HepG2 (cell line): Measurements from ENCODE around the gene SAP25. TPM values are rescaled to one million over a fixed set of nuclear protein-coding genes. Genes with fewer than 3 reads are reported as not detected.

Source experiments
- AGO1 ChIP-seq: fragments of 200-400 bp; formaldehyde crosslinking; IDR thresholded peaks from 2 replicates; pipeline ENCODE4 v1.6.1; 2017; ENCODE audit warnings: mild to moderate bottlenecking, low read depth, low read length, moderate library complexity; ENCODE audit not compliant: poor library complexity, severe bottlenecking
- BCL6 ChIP-seq: IDR thresholded peaks from 2 replicates; pipeline ENCODE4 v1.6.1; 2016; ENCODE audit warnings: missing genetic modification reagents, missing compliant biosample characterization
- BHLHE40 ChIP-seq: IDR thresholded peaks from 2 replicates; pipeline ENCODE4 v1.6.1; 2011; ENCODE audit warnings: low read length, improper control_type of control experiment
- CHD4 ChIP-seq: fragments of 200-600 bp; sonication (generic); IDR thresholded peaks from 2 replicates; pipeline ENCODE4 v1.7.0; 2017; ENCODE audit warnings: mild to moderate bottlenecking, low read length, borderline replicate concordance
- ETV5 ChIP-seq: IDR thresholded peaks from 2 replicates; pipeline ENCODE4 v1.6.1; 2018; ENCODE audit warnings: missing biosample characterization, missing genetic modification reagents, inconsistent platforms, borderline replicate concordance
- FOXK1 ChIP-seq: sonication (generic); formaldehyde crosslinking; IDR thresholded peaks from 2 replicates; pipeline ENCODE4 v1.4.0; 2020; ENCODE audit warnings: low read depth, missing genetic modification reagents, borderline replicate concordance
- HDAC2 ChIP-seq: sonication (generic); formaldehyde crosslinking; IDR thresholded peaks from 2 replicates; pipeline ENCODE4 v1.4.0; 2020; ENCODE audit warnings: missing genetic modification reagents
- KLF15 ChIP-seq: sonication (generic); formaldehyde crosslinking; IDR thresholded peaks from 2 replicates; pipeline ENCODE4 v1.8.1; 2023; ENCODE audit warnings: borderline replicate concordance, mild to moderate bottlenecking, inconsistent platforms, missing genetic modification reagents, mixed read lengths
- MLXIP ChIP-seq: sonication (generic); formaldehyde crosslinking; IDR thresholded peaks from 2 replicates; pipeline ENCODE4 v1.9.0; 2021; ENCODE audit warnings: missing genetic modification reagents, borderline replicate concordance
- MTF2 ChIP-seq: sonication (generic); formaldehyde crosslinking; IDR thresholded peaks from 2 replicates; pipeline ENCODE4 v1.5.0; 2020; ENCODE audit warnings: missing genetic modification reagents, borderline replicate concordance
- NKX3-1 ChIP-seq: sonication (generic); formaldehyde crosslinking; IDR thresholded peaks from 2 replicates; pipeline ENCODE4 v1.5.0; 2020; ENCODE audit warnings: missing genetic modification reagents
- RAD21 ChIP-seq: fragments of 450-650 bp; formaldehyde crosslinking; IDR thresholded peaks from 2 replicates; pipeline ENCODE4 v1.5.0; 2020; ENCODE audit warnings: mild to moderate bottlenecking
- REPIN1 ChIP-seq: sonication (generic); formaldehyde crosslinking; IDR thresholded peaks from 2 replicates; pipeline ENCODE4 v1.8.0; 2022; ENCODE audit warnings: missing genetic modification reagents, low read depth, mild to moderate bottlenecking, borderline replicate concordance
- SP4 ChIP-seq: sonication (generic); formaldehyde crosslinking; IDR thresholded peaks from 2 replicates; pipeline ENCODE4 v1.8.1; 2023; ENCODE audit warnings: mild to moderate bottlenecking, missing genetic modification reagents
- SP5 ChIP-seq: IDR thresholded peaks from 2 replicates; pipeline ENCODE4 v1.6.1; 2016; ENCODE audit warnings: low read depth, borderline replicate concordance
- STAT5B ChIP-seq: sonication (generic); formaldehyde crosslinking; IDR thresholded peaks from 2 replicates; pipeline ENCODE4 v1.4.0; 2020; ENCODE audit warnings: missing genetic modification reagents
- TP53 ChIP-seq: sonication (generic); formaldehyde crosslinking; conservative IDR thresholded peaks from 2 replicates; pipeline ENCODE4 v1.4.0; 2020; ENCODE audit warnings: missing genetic modification reagents
- ZBTB20 ChIP-seq: sonication (generic); formaldehyde crosslinking; IDR thresholded peaks from 2 replicates; pipeline ENCODE4 v1.8.1; 2023; ENCODE audit warnings: missing genetic modification reagents, low read depth, mild to moderate bottlenecking, borderline replicate concordance
- ZC3H13 ChIP-seq: sonication (generic); formaldehyde crosslinking; IDR thresholded peaks from 2 replicates; pipeline ENCODE4 v1.8.1; 2023; ENCODE audit warnings: mild to moderate bottlenecking, missing genetic modification reagents, moderate library complexity
- ZFP41 ChIP-seq: sonication (generic); formaldehyde crosslinking; IDR thresholded peaks from 2 replicates; pipeline ENCODE4 v1.4.0; 2020; ENCODE audit warnings: mild to moderate bottlenecking, missing genetic modification reagents, borderline replicate concordance
- ZNF44 ChIP-seq: sonication (generic); formaldehyde crosslinking; IDR thresholded peaks from 2 replicates; pipeline ENCODE4 v1.5.1; 2020; ENCODE audit warnings: mild to moderate bottlenecking, missing genetic modification reagents
- ZNF550 ChIP-seq: sonication (generic); formaldehyde crosslinking; IDR thresholded peaks from 2 replicates; pipeline ENCODE4 v1.4.0; 2020; ENCODE audit warnings: mild to moderate bottlenecking, missing genetic modification reagents, borderline replicate concordance
- ZNF605 ChIP-seq: sonication (generic); formaldehyde crosslinking; IDR thresholded peaks from 2 replicates; pipeline ENCODE4 v1.8.0; 2022; ENCODE audit warnings: mild to moderate bottlenecking, missing genetic modification reagents
- ZNF629 ChIP-seq: sonication (generic); formaldehyde crosslinking; conservative IDR thresholded peaks from 2 replicates; pipeline ENCODE4 v1.5.0; 2020; ENCODE audit warnings: missing genetic modification reagents
- ZNF7 ChIP-seq: IDR thresholded peaks from 2 replicates; pipeline ENCODE4 v1.6.1; 2016; ENCODE audit warnings: missing biosample characterization, missing genetic modification reagents
- polyA plus RNA-seq, 8 experiments: library from polyadenylated mRNA; depleted of rRNA in 3 of 8; stranded (reverse) in 7 of 8; unstranded in 1 of 8; fragments of >200 nt; fragmentation: Illumina TruSeq in 4 of 8; extraction: Trizol in 4 of 8; gene quantifications; 2 replicates each; pipeline versions ENCODE4 v1.2.1 to v1.2.3, GENCODE V29; 2011 to 2016; ENCODE audit warnings: low read depth in 4 of 8, missing spikeins in 1 of 8, mixed read lengths in 1 of 8; ENCODE audit not compliant: insufficient read depth in 1 of 8
- total RNA-seq, 5 experiments: library from RNA; depleted of rRNA; stranded (reverse); fragments of >200 nt; fragmentation: Illumina TruSeq; extraction: Trizol; gene quantifications; 2 replicates each; pipeline ENCODE4 v1.2.3, GENCODE V29; 2016; ENCODE audit warnings: low read depth in 1 of 5
- TF ChIP-seq, protein P1 (sequence below): fragments of 450-650 bp; IDR thresholded peaks from 2 replicates; pipeline ENCODE4 v1.6.1; 2016
- TF ChIP-seq, protein P2 (sequence below): sonication (generic); formaldehyde crosslinking; IDR thresholded peaks from 2 replicates; pipeline ENCODE4 v1.8.1; 2023; ENCODE audit warnings: missing genetic modification reagents, mild to moderate bottlenecking, borderline replicate concordance

The SAP25 gene
- total and polyA plus RNA-seq, 2 of the 13 experiments (the other 11 are each of a cell fraction or from before 2014, with no cell fraction given) = 0.15 to 0.20 TPM

DNA sequence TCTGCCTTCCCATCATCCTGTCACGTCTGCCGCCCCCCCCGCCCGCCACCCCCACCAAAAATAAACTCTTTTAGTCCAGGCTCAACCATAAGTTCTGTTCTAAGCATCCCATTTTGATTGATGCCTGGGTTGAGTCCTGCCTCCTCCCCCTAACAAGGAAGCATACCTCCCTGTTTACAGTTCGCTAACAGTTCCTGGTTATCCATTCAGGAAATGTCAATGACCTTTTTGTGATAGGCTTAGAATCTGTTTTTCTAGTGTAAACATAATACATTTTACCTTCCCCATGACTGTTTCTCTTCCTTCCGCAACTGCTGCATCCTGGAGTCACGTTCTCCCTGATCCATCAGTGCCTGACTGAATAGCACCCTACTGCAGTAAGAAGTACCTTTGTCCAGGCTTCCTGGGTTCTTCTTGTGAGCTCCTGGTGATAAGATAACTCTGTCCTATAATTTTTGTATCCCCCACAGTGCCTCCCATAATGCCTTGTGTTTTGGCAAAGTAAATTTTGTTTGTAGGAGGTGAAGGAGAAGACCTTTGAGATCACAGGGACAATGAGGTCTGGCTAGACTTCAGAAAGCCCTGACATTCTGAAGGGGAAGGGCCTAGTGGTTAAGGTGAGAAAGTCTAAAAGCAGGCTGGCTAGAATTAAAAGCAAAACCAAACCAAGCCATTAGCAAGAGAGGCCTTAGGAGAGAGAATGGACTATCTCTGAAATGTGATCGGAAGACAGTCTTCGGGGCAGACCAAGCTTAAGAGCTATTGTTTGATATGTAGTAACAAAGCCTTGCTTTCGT lies 27.4 kb downstream of the SAP25 start (continued):
- TF ChIP-seq, protein P1, sequence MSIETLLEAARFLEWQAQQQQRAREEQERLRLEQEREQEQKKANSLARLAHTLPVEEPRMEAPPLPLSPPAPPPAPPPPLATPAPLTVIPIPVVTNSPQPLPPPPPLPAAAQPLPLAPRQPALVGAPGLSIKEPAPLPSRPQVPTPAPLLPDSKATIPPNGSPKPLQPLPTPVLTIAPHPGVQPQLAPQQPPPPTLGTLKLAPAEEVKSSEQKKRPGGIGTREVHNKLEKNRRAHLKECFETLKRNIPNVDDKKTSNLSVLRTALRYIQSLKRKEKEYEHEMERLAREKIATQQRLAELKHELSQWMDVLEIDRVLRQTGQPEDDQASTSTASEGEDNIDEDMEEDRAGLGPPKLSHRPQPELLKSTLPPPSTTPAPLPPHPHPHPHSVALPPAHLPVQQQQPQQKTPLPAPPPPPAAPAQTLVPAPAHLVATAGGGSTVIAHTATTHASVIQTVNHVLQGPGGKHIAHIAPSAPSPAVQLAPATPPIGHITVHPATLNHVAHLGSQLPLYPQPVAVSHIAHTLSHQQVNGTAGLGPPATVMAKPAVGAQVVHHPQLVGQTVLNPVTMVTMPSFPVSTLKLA = 0 out of 2 replicates have a peak, but pooled peaks have one; percentile 10
- peak; percentile 56; the same call in 1 of the 2 replicates for TF ChIP-seq ZBTB20
- TF ChIP-seq ZNF605 (CRISPR knock-in tag) = no peak
- TF ChIP-seq ZNF550 = no peak
- peak; percentile 80; the same call in 1 of the 2 replicates for TF ChIP-seq FOXK1 (CRISPR knock-in tag)
- TF ChIP-seq MTF2 (CRISPR knock-in tag) = no peak
- peak; percentile 36; the same call in 1 of the 2 replicates for TF ChIP-seq NKX3-1 (CRISPR knock-in tag)
- 0 out of 2 replicates have a peak, but pooled peaks have one; percentile 54 for TF ChIP-seq STAT5B (CRISPR knock-in tag)
- no peak for TF ChIP-seq CHD4
- TF ChIP-seq RAD21 (CRISPR knock-in tag) = no peak
- no peak for TF ChIP-seq MLXIP (CRISPR knock-in tag)
- TF ChIP-seq KLF15 = no peak
- peak; percentile 53 for TF ChIP-seq HDAC2 (CRISPR knock-in tag)
- TF ChIP-seq BHLHE40 = peak; percentile 86
- peak; percentile 79 for TF ChIP-seq SP5 (CRISPR knock-in tag)
- TF ChIP-seq ZFP41 (CRISPR knock-in tag) = no peak
- no peak for TF ChIP-seq ZC3H13 (CRISPR knock-in tag)
- no peak for TF ChIP-seq ZNF44 (CRISPR knock-in tag)
- TF ChIP-seq AGO1 = no peak
- TF ChIP-seq ETV5 (CRISPR knock-in tag) = peak; percentile 96
- TF ChIP-seq SP4 (CRISPR knock-in tag) = no peak
- TF ChIP-seq, protein P2, sequence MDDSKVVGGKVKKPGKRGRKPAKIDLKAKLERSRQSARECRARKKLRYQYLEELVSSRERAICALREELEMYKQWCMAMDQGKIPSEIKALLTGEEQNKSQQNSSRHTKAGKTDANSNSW (CRISPR knock-in tag) = no peak
- TF ChIP-seq TP53 (CRISPR knock-in tag) = no peak
- peak; percentile 95 for TF ChIP-seq BCL6 (CRISPR knock-in tag)
- TF ChIP-seq ZNF7 (CRISPR knock-in tag) = no peak
- peak; percentile 26; the same call in 1 of the 2 replicates for TF ChIP-seq ZNF629 (CRISPR knock-in tag)
- 0 out of 2 replicates have a peak, but pooled peaks have one; percentile 13 for TF ChIP-seq REPIN1
